ENCODE measurements around the gene SPTBN1.

SPTBN1 gene

DNA sequence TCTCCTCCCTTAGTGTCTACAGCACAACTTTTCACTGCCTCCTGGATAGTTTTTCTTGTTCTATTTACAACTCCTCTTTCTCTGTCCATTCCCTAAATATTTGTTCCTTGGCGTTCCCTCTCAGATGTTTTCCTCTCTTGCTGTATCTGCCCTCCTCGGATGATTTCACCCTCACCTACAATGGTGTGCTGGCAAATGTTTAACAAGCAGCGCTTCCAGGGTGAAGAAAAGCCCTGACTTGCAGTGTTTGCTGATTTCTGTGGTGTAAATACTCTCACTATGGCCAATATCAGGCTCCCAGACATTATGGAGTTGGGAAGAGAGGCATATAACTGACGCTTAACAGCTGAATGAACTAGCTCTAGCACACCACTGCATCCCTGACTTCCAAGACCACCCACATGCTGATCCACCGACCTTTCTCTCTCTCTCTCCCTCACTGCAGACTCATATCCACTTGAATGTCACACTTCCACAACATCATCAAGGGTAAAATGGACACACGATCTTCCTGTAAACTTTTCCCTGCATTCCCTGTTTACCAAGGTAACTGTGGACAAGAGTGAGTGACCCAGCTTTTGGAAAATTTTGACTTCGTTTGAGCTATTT lies 31.5 kb upstream of the SPTBN1 start:
- H3K36me3 Mint-ChIP-seq (ENCODE audit: insufficient read depth), result no peaks in the 10 kb centered on the region
- ATAC-seq (replicated peaks) (no peak), DNase-seq (no peak)
- H3K27ac Mint-ChIP-seq, result no peak overlapping the region
- no peak overlapping the region for H3K4me3 Mint-ChIP-seq
- no peaks in the 10 kb centered on the region for H3K27me3 Mint-ChIP-seq
- H3K9me3 Mint-ChIP-seq, result no peaks in the 10 kb centered on the region
- peaks cover under 1 to 3% of the 10 kb centered on the region in 2 donors for H3K4me1 Mint-ChIP-seq (ENCODE audit: low read depth in 2 of 2)

DNA sequence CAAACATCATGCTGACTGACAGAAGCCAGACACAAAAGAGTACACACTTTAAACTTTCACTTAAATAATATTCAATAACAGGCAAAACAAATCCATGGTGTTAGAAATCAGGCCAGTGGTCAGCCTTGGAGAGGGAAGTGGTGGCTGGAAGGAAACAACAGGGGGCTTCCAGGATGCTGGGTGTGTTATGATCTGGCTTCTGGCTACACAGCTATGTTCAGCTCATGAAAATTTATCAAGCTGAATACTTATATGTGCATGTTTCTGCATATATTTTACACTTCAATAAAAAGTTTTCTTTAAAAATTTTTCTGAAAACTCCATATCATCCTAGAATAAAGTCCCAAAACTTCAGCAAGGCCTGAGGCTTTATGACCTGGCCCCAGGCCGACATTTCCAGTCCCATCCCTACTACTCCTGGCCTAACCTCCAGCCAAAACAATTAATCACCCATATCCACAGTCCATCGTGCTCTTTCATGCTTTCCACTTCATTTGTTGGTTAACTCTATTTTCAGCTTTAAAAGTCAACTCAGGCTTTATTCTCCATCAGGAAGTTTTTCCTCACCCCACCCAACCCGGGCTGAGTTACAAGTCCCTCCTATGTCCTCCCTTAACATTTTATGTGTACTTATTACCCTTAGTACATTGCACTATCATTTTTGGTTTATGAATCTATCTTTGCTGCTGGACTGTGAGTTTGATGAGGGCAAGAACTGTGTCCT lies 27.9 kb upstream of the SPTBN1 start:
- H3K4me1 Mint-ChIP-seq (ENCODE audit: low read depth in 2 of 2), result peaks cover 6 to 7% of the 10 kb centered on the region in 2 donors
- no peak for ATAC-seq (replicated peaks)

DNA sequence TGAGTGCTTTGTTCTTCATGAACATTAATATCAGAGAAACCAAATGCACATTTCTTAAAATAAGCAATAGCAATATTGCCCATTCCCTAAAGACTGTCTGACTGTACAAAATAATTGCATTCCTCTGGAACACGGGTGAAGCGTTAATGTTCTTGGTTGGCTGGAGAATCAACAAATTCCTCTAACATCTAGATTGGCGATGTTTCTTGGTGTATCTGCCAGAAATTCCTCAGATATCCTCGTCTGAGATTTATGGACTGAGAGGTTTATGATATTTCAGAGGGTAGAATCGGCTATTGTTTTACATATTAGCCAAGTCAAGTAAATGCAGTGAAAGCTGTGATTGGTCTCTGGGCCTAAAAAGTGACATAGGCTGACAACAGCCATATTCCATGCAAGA lies 27.1 kb upstream of the SPTBN1 start:
- ATAC-seq (replicated peaks) (no peak), DNase-seq (no peak)
- H3K27me3 Mint-ChIP-seq, result peaks cover 4 to 14% of the 10 kb centered on the region in 2 donors
- no peaks in the 10 kb centered on the region for H3K9me3 Mint-ChIP-seq
- H3K27ac Mint-ChIP-seq, result no peak overlapping the region
- H3K36me3 Mint-ChIP-seq (ENCODE audit: insufficient read depth), result no peaks in the 10 kb centered on the region
- H3K4me3 Mint-ChIP-seq, result no peak overlapping the region
- H3K4me1 Mint-ChIP-seq (ENCODE audit: low read depth in 2 of 2), result peaks cover 6 to 7% of the 10 kb centered on the region in 2 donors

More for the DNA sequence above, 27.9 kb upstream of the SPTBN1 start:
- H3K9me3 Mint-ChIP-seq, result no peaks in the 10 kb centered on the region
- no peak overlapping the region for H3K4me3 Mint-ChIP-seq
- peaks cover 0 to 10% of the 10 kb centered on the region in 2 donors for H3K27me3 Mint-ChIP-seq
- no peak for DNase-seq
- no peaks in the 10 kb centered on the region for H3K36me3 Mint-ChIP-seq (ENCODE audit: insufficient read depth)
- no peak overlapping the region for H3K27ac Mint-ChIP-seq

DNA sequence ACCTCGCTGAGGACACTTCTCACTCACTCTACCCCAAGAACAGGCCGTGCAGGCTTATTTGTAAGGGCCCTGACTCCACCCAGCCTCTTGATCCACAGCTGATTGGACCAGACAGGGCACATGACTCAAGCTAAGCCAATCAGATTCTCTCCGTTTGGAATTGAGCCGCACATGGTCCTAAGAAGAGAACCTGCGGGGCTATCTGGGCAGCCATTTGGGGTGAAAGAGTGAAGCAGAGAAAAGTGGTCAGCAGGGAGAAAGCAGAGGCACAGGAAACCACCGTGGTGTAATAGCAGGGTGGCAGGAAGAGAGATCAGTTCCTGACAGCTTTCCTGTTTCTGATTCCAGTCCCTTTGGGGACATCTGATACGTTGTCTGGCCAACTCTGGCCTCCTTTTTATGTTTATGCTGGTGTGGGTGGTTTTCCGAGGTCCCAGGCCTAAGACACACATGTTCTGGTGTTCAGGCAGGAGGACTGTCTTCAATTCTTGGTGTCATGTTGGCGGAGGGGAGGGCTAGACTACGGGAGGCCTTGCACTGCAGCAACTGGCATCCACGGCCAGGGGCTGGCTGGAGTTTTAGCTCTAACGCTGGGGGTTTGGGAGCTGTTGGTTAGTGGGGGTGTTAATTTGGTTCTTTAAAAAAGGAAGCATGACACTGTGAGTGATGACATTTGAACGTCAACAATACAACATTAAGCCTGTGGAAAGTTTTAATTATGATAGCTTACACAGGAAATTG lies 26.1 kb upstream of the SPTBN1 start:
- DNase-seq (no peak), ATAC-seq (replicated peaks) (no peak)
- Mint-ChIP-seq H3K36me3 (ENCODE audit: insufficient read depth) (no peaks in the 10 kb centered on the region), H3K4me3 (no peak overlapping the region), H3K4me1 (ENCODE audit: low read depth in 2 of 2) (peaks cover 6 to 7% of the 10 kb centered on the region in 2 donors), H3K27me3 (peaks cover 9 to 21% of the 10 kb centered on the region in 2 donors), H3K9me3 (no peaks in the 10 kb centered on the region), H3K27ac (peak overlapping the region in 1 of 2 donors; percentile 79)

DNA sequence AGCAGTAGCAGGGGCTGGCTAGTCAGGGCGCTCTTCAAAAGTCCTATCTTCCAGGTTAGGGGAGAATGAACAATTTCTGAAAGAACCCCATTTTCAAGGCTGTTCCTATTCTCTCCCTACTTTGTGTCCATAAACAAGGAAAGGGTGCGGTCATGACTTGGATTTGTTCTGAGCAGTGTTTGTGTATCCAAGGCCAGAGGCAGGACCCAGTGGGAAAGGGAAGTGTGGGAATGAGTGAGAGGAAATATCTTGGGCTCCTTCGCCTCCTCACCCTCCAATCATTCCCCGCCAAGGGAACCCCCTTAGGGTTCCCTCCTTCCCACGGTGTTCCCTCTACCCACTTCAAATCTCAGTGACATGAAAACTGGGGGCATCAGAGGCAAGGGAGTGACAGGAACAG lies 25.5 kb upstream of the SPTBN1 start:
- H3K9me3 Mint-ChIP-seq, result no peaks in the 10 kb centered on the region
- H3K27me3 Mint-ChIP-seq, result peaks cover 9 to 21% of the 10 kb centered on the region in 2 donors
- peaks cover 6 to 7% of the 10 kb centered on the region in 2 donors for H3K4me1 Mint-ChIP-seq (ENCODE audit: low read depth in 2 of 2)
- H3K4me3 Mint-ChIP-seq, result no peak overlapping the region
- no peaks in the 10 kb centered on the region for H3K36me3 Mint-ChIP-seq (ENCODE audit: insufficient read depth)
- DNase-seq, result no peak
- ATAC-seq (replicated peaks), result no peak
- H3K27ac Mint-ChIP-seq, result peak overlapping the region in 1 of 2 donors; percentile 79

DNA sequence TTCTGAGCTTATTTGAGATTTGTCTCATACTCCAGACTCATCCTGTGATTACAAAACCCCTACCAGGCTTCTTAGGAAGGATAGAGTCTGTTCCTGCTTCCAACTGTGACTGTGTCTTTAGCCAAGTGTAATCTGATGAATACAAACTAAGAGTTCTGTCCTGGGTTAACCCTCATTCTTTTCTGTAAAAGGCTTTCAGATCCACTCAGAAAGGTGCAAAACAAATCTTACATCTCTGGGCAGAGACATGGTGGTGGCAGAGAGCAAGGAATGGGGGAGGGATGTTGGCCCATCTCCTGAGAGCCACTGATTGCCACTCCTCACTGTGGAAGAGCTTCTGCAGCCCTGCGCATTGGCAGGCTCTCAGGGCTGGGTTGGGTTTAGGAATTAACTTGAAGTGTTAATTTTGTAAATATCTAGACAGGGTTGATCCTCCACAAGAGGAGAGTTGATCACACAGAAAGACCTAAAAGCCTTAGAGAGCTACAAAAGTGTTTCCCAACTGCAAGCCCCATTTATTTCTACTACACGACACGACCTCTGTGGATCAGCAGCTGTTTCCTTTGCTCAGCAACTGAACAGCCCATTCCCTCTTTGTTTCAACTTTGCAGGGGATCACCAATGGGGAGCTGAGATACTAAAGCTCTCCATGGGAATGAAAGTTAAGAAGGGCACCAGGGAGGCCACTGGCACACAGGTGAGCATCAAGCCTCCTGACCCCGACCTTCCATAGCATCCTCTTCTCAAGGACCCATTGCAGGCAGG lies 23.7 kb upstream of the SPTBN1 start:
- Mint-ChIP-seq H3K27ac (no peak overlapping the region), H3K4me3 (no peak overlapping the region), H3K9me3 (no peaks in the 10 kb centered on the region), H3K36me3 (ENCODE audit: insufficient read depth) (no peaks in the 10 kb centered on the region), H3K27me3 (peaks cover 9 to 21% of the 10 kb centered on the region in 2 donors), H3K4me1 (ENCODE audit: low read depth in 2 of 2) (peaks cover 6 to 7% of the 10 kb centered on the region in 2 donors)
- ATAC-seq (replicated peaks) (no peak), DNase-seq (no peak)

DNA sequence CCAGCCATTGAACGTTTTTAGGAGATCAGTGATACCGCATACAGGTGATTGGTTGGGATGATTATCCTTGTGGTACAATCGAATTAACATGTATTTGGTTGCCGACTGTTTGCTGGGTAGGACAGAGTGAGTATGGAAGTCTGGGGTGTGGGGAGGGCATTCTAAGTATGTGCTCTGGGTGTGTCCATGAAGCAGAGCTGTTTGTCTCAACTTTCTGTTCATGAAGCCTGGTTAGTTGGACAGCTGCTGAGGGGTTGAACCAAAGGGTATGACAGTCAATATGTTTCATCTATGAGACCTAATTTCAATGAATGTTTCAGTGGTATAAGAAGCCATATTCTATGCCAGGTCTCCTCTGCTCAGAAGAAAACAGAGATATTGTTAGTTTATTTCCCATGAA lies 21.9 kb upstream of the SPTBN1 start:
- DNase-seq (no peak), ATAC-seq (replicated peaks) (no peak)
- Mint-ChIP-seq H3K36me3 (ENCODE audit: insufficient read depth) (no peaks in the 10 kb centered on the region), H3K4me3 (no peak overlapping the region), H3K9me3 (no peaks in the 10 kb centered on the region), H3K27me3 (peaks cover 9 to 21% of the 10 kb centered on the region in 2 donors), H3K4me1 (ENCODE audit: low read depth in 2 of 2) (peaks cover 6 to 7% of the 10 kb centered on the region in 2 donors), H3K27ac (no peak overlapping the region)

DNA sequence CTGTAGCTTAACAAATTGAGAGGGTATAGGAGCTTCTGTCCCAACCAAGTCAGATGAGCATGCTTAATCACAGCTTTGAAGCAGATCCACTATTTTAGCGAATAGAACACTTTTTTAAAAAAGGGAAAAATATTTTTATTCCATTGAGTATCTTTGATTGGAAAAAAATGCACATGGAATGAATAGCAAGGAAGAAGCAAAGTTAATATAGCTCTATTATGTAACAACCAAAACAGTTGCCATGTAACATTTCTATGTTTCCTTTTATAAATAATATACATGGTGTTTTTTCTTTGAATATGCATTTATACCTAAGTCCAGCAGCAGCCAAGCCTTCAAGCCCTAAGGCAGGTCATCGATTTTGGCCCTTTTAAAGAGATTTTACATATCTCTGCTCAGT lies 21.4 kb upstream of the SPTBN1 start:
- DNase-seq (no peak), ATAC-seq (replicated peaks) (no peak)
- H3K4me3 Mint-ChIP-seq, result no peak overlapping the region
- no peak overlapping the region for H3K27ac Mint-ChIP-seq
- peaks cover 6% of the 10 kb centered on the region in 2 donors for H3K4me1 Mint-ChIP-seq (ENCODE audit: low read depth in 2 of 2)
- no peaks in the 10 kb centered on the region for H3K36me3 Mint-ChIP-seq (ENCODE audit: insufficient read depth)
- peaks cover 9 to 21% of the 10 kb centered on the region in 2 donors for H3K27me3 Mint-ChIP-seq
- no peaks in the 10 kb centered on the region for H3K9me3 Mint-ChIP-seq

DNA sequence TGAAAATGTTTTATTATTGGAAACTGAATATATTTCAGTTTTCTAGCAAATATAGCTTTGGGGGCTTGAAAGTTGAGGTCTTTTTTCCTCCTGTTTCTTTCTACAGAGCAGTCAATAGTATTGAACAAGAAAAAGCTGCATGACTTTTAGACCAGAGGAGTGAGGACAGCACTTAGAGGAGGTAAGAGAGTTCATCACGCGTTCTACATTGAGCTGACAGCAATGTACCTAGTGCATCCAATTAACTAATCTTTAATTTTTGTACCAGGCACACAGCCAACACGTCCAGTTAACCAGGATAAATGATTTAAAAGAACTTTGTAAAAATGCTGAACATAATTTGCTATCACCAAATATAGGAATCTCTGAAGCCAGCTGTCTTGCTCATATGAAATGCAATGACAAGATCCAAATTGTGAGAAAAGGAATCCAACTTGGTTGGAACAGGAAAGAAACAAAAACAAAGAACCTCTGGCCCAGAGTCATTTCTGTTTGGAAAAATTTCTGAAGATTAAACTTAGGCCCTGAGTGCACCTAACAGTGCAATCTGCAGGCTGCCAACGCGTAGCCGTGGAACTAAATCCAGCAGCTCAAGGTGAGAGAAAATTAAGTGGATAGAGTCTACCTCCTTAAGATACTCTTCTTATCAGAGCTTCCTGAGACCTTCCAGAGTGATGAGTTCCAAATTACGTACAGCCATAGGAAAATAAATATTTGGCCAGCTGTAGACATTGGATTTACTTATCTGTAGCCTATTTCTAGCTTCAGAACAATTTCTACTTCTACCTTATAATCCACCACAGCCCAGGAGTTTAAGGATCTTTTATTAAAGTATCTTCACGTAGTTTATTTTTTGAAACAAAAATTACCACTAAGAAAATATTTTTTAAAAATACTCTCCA lies 20.6 kb upstream of the SPTBN1 start:
- Mint-ChIP-seq H3K36me3 (ENCODE audit: insufficient read depth) (no peaks in the 10 kb centered on the region), H3K4me1 (ENCODE audit: low read depth in 2 of 2) (no peaks in the 10 kb centered on the region), H3K27ac (no peak overlapping the region), H3K27me3 (peaks cover 9 to 21% of the 10 kb centered on the region in 2 donors), H3K9me3 (no peaks in the 10 kb centered on the region), H3K4me3 (no peak overlapping the region)
- no peak for DNase-seq
- ATAC-seq (replicated peaks), result no peak

DNA sequence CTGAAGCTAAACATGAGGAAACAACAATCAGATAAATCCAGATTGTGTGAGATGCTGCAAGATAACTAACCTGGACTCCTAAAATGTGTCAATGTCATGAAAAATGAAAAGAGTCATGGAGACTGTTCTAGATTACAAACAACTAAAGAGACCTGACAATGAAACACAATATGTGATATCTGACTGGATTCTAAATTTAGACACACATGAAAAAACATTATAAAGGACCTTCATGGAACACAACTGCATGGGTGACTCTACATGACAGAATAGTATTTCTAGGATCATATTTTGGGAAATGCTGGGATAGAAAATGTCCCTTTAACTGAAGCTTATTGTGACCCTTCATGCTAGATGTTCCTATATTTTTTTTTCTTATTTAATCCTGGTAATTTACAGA lies 18.5 kb upstream of the SPTBN1 start:
- Mint-ChIP-seq H3K4me1 (ENCODE audit: low read depth in 2 of 2) (no peaks in the 10 kb centered on the region), H3K4me3 (no peak overlapping the region), H3K27me3 (peaks cover 16% of the 10 kb centered on the region in 2 donors), H3K36me3 (ENCODE audit: insufficient read depth) (no peaks in the 10 kb centered on the region), H3K27ac (no peak overlapping the region), H3K9me3 (no peaks in the 10 kb centered on the region)
- no peak for ATAC-seq (replicated peaks)
- no peak for DNase-seq

DNA sequence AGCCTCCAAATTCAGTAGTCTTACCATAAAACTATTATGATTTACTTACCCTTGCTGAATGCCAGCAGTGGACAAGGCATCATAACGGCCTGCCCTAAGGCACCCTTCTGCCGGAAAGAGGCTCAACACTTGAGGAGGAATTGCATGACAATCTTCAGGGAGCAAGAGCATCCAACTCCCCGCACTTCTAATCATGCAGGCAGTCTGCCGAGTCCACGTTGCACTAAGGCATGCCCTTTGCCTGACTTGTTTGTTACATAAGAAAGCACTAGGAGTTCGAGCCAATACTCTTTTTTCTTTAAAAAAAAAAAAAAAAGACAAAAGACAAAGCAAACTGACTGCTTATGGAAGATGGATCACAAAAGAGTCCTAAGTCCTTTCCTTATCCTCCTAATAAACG lies 17.9 kb upstream of the SPTBN1 start:
- Mint-ChIP-seq H3K27me3 (peaks cover 11 to 16% of the 10 kb centered on the region in 2 donors), H3K9me3 (no peaks in the 10 kb centered on the region), H3K4me1 (ENCODE audit: low read depth in 2 of 2) (no peaks in the 10 kb centered on the region), H3K4me3 (no peak overlapping the region), H3K36me3 (ENCODE audit: insufficient read depth) (no peaks in the 10 kb centered on the region), H3K27ac (no peak overlapping the region)
- no peak for ATAC-seq (replicated peaks)
- DNase-seq, result no peak

DNA sequence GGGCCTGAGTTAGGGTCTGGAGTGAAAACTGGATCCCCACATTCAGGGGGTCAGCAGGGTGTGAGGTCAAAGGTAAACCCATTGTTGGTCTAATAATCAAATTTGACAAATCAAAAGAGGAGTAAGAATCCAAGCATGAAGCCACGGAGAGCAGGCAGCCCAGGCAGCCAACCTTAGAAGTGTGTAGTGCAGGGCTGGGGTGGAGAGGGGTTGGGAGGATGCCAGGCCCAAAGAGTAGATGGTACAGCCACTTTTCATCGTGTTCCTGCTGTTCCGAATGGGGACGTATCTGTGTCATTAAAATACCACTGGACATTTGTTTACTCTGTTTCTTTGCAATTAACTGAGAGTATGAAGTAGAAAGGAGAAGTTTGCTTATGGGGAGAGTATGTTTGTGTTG lies 16.5 kb upstream of the SPTBN1 start:
- H3K4me3 Mint-ChIP-seq, result no peak overlapping the region
- no peak overlapping the region for H3K27ac Mint-ChIP-seq
- H3K4me1 Mint-ChIP-seq (ENCODE audit: low read depth in 2 of 2), result no peaks in the 10 kb centered on the region
- H3K9me3 Mint-ChIP-seq, result no peaks in the 10 kb centered on the region
- no peaks in the 10 kb centered on the region for H3K36me3 Mint-ChIP-seq (ENCODE audit: insufficient read depth)
- DNase-seq (no peak), ATAC-seq (replicated peaks) (no peak)
- H3K27me3 Mint-ChIP-seq, result peaks cover 14 to 17% of the 10 kb centered on the region in 2 donors
